NCI-H187 treated with DMSO at 0.1 percent for 48 hours (cell line): ENCODE measurements around the gene ATP5PD.
"Not testable (repeated sequence)": the region's sequence is repeated elsewhere in the genome, so short reads cannot be mapped to it uniquely, and the experiment has no call there.

Experiments
- DNase-seq: peaks from one replicate; lab custom pipeline; 2025; lab: John Stamatoyannopoulos, UW

The ATP5PD gene

GRCh38 chr17:75051941-75052340 is 5.2 kb upstream of the ATP5PD start:
- DNase-seq = no peak

GRCh38 chr17:75049706-75050105 is 2.9 kb upstream of the ATP5PD start:
- DNase-seq = no peak

- no peak for DNase-seq
Measured at GRCh38 chr17:75049057-75049456, 2.3 kb upstream of the ATP5PD start.

GRCh38 chr17:75048249-75048878 is 1.6 kb upstream of the ATP5PD start:
- no peak for DNase-seq

GRCh38 chr17:75047398-75048098 is 779 bp upstream of the ATP5PD start:
- no peak for DNase-seq

- not testable (repeated sequence) for DNase-seq
Measured at GRCh38 chr17:75045946-75046406, 793 bp downstream of the ATP5PD start.

- DNase-seq = no peak
Measured at GRCh38 chr17:75044716-75045115, 2.1 kb downstream of the ATP5PD start.

- DNase-seq = not testable (repeated sequence)
Measured at GRCh38 chr17:75043789-75044188, 3.0 kb downstream of the ATP5PD start.

- DNase-seq = no peak
Measured at GRCh38 chr17:75041656-75042280, 5.0 kb downstream of the ATP5PD start.

- DNase-seq = no peak
Measured at GRCh38 chr17:75039238-75039637, 7.5 kb downstream of the ATP5PD start.

GRCh38 chr17:75036643-75037268 is 10.0 kb downstream of the ATP5PD start:
- peak; percentile 52 for DNase-seq

- peak; percentile 40 for DNase-seq
Measured at GRCh38 chr17:75034236-75034908, 12.4 kb downstream of the ATP5PD start.

- peak; percentile 58 for DNase-seq
Measured at GRCh38 chr17:75033346-75034235, 13.2 kb downstream of the ATP5PD start.

- DNase-seq = no peak
Measured at GRCh38 chr17:75032720-75033280, 14.0 kb downstream of the ATP5PD start.

- peak; percentile 71 for DNase-seq
Measured at GRCh38 chr17:75031972-75032719, 14.6 kb downstream of the ATP5PD start.

- DNase-seq = no peak
Measured at GRCh38 chr17:75030161-75030560, 16.6 kb downstream of the ATP5PD start.

- not testable (repeated sequence) for DNase-seq
Measured at GRCh38 chr17:75026650-75027049, 20.1 kb downstream of the ATP5PD start.

GRCh38 chr17:75025398-75025734 is 21.4 kb downstream of the ATP5PD start:
- DNase-seq = not testable (repeated sequence)

GRCh38 chr17:75024686-75025397 is 21.9 kb downstream of the ATP5PD start:
- DNase-seq = no peak
